Heart right ventricle (tissue), 16 donors: ENCODE results near the gene CYB561D2. TPM values are rescaled to one million over a fixed set of nuclear protein-coding genes. Genes with fewer than 3 reads are reported as not detected.

ENCODE experiments used
- ATAC-seq, 8 donors: fragments of 200-7000 bp; cut with Tn5 transposase; one replicate each; pipeline ENCODE4 v1.9.1; 2020; ENCODE audit warnings: mild to moderate bottlenecking in 8 of 8, moderate library complexity in 8 of 8, moderate number of reproducible peaks in 1 of 8
- DNase-seq, 2 donors: peaks; one replicate each; pipeline ENCODE4 v3.0.0-alpha.2; 2020
- H3K27ac ChIP-seq, 10 donors: fragments of 200-600 bp; sonication (generic) in 2 of 10; one replicate each; pipeline versions ENCODE4 v1.5.0 to v1.8.0; 2020 to 2022; ENCODE audit warnings: mild to moderate bottlenecking in 3 of 10
- H3K27me3 ChIP-seq, 7 donors: fragments of 200-600 bp; one replicate each; pipeline ENCODE4 v1.8.0; 2021 to 2022; ENCODE audit warnings: mild to moderate bottlenecking in 2 of 7
- H3K36me3 ChIP-seq, 9 donors: fragments of 200-600 bp; sonication (generic) in 1 of 9; one replicate each; pipeline versions ENCODE4 v1.5.0 to v1.8.0; 2020 to 2022; ENCODE audit warnings: mild to moderate bottlenecking in 2 of 9
- H3K4me1 ChIP-seq, 9 donors: fragments of 200-600 bp; sonication (generic) in 1 of 9; one replicate each; pipeline versions ENCODE4 v1.5.0 to v1.8.0; 2020 to 2022; ENCODE audit warnings: mild to moderate bottlenecking in 4 of 9
- H3K4me3 ChIP-seq, 10 donors: fragments of 200-600 bp; sonication (generic) in 2 of 10; one replicate each; pipeline versions ENCODE4 v1.5.0 to v1.8.0; 2020 to 2022; ENCODE audit warnings: mild to moderate bottlenecking in 7 of 10, moderate library complexity in 2 of 10
- H3K9me3 ChIP-seq, 11 donors: fragments of 200-600 bp in 10 of 11; sonication (generic) in 2 of 11; one replicate each; pipeline versions ENCODE4 v1.5.0 to v1.8.0; 2013 to 2022; ENCODE audit warnings: mild to moderate bottlenecking in 2 of 11, control low read depth in 1 of 11, moderate library complexity in 1 of 11
- WGBS, 2 donors: extraction: QIAGEN DNeasy Blood & Tissue Kit; methylation state at CpG; one replicate each; pipeline ENCODE4 v1.1.7; 2013; ENCODE audit warnings: inconsistent platforms in 1 of 2; 5-methylcytosine and 5-hydroxymethylcytosine counted together
- intact Hi-C, 10 donors: fragments of 100-400 bp; cut with DNase I; formaldehyde crosslinking; loops; one replicate each; pipeline versions ENCODE4 v1.11.1 to v1.14.2; 2022
- polyA plus RNA-seq, 2 donors: library from polyadenylated mRNA; stranded (reverse); fragments of 200-250 nt; gene quantifications; one replicate each; pipeline ENCODE4 v1.2.3, GENCODE V29; 2013
- total RNA-seq, 10 donors: library from RNA; stranded (reverse); fragmentation: NEBNext Ultra II Directional in 3 of 10; extraction: Animal tissue kit (Norgen Biotek cat#: 25700) in 3 of 10; gene quantifications; one replicate each; pipeline versions ENCODE4 v1.2.1 to v1.2.4, GENCODE V29; 2021 to 2023
- TF ChIP-seq, protein P1 (sequence below), 9 donors: fragments of 200-600 bp; sonication (generic) in 2 of 9; IDR thresholded peaks; one replicate each; pipeline versions ENCODE4 v1.5.0 to v1.8.0; 2021 to 2022; ENCODE audit warnings: antibody characterized with exemption in 9 of 9, mild to moderate bottlenecking in 5 of 9, moderate library complexity in 1 of 9
- donor health status: Arrhythmogenic right ventricular cardiomyopathy.
- donor health status: ischemic (EF 13 %, LVEDD 7.1; RV severe dilation, severe dysfunction).
- donor health status: healthy with polysubstance abuse.
- donor health status: DM: no; HTN: yes; CAD: no.
- donor health status: DM: no; HTN: no; CAD: no.
- donor health status: ischemic (EF 25% LVEDD 6.9; RV normal size, moderate dysfunction).
- donor health status: ischemic (EF 25% LVEDD 5.7; RV mildly dilated, moderate dysfunction).
- donor health status: healthy.
- donor health status: DM: yes; HTN: yes; CAD: no.
- donor health status: Ischemic cardiomyopathy.
- donor health status: ischemic (EF 35%, LVEDD 5.7; RV mildly dilated, moderate dysfunction).
- donor health status: nonischemic (EF 11% LVEDD 7.7; RV severe dilation, severe dysfunction).
- donor health status: DM: yes; HTN: yes; CAD: no.
- donor health status: PGD.
- donor health status: ischemic (EF 29% LVEDD 5.4; RV normal size, mild dysfunction).
- donor health status: nonischemic (EF 23%, LVEDD 6.1; RV moderate dilation, normal function).

The CYB561D2 gene
- total and polyA plus RNA-seq, 12 donors: 3.9 to 21.8 (median 5.8) TPM

GRCh38 chr3:50342813-50343633, 7.6 kb upstream of the CYB561D2 start:
- Histone ChIP-seq H3K27ac (peak overlapping the region in 1 of 10 donors; percentile 40), H3K4me1 (peaks cover 16 to 65% (median 44%) of the 10 kb centered on the region in 9 donors), H3K4me3 (no peak overlapping the region), H3K9me3 (no peaks in the 10 kb centered on the region), H3K36me3 (peaks cover 0 to 7% (median 0%) of the 10 kb centered on the region in 9 donors), H3K27me3 (no peaks in the 10 kb centered on the region)
- WGBS, 2 donors: 84 to 86% methylated on average over 13 of the region's 13 CpGs
- no peak for ATAC-seq
- DNase-seq: no peak
- intact Hi-C loops: loop anchor here in 1 of 10 donors (10.0 kb wide), 1 partner anchor 1092 kb away; no protein-coding TSS in a partner anchor
- TF ChIP-seq, protein P1, sequence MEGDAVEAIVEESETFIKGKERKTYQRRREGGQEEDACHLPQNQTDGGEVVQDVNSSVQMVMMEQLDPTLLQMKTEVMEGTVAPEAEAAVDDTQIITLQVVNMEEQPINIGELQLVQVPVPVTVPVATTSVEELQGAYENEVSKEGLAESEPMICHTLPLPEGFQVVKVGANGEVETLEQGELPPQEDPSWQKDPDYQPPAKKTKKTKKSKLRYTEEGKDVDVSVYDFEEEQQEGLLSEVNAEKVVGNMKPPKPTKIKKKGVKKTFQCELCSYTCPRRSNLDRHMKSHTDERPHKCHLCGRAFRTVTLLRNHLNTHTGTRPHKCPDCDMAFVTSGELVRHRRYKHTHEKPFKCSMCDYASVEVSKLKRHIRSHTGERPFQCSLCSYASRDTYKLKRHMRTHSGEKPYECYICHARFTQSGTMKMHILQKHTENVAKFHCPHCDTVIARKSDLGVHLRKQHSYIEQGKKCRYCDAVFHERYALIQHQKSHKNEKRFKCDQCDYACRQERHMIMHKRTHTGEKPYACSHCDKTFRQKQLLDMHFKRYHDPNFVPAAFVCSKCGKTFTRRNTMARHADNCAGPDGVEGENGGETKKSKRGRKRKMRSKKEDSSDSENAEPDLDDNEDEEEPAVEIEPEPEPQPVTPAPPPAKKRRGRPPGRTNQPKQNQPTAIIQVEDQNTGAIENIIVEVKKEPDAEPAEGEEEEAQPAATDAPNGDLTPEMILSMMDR (IDR thresholded peaks at IDR 0.05): no peak

DNA sequence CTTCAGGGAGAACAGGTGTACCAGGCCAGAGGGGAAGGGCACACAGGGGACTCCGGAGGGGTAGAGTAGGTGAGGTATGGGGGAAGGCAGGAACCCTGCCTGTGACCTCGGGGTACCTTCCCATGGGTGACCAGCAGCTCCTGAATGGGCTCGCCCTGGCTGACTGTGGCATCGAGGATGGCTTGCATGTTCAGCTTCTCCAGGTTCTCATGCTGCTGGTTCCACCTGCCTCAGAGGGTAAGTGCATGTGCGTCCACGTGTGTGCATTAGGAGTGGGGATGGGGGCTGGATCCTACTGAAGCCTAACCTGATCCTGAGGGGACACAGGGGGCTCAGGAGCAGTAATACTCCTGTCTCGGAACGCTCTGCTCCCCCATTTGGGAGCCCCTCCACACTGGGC, 5.7 kb upstream of the CYB561D2 start:
- H3K4me3 ChIP-seq: peak overlapping the region in 9 of 10 donors; percentile 21 to 51 (median 39)
- TF ChIP-seq, protein P1 (IDR thresholded peaks at IDR 0.05): no peak
- ATAC-seq: no peak
- H3K27ac ChIP-seq: peak overlapping the region in 1 of 10 donors; percentile 24
- intact Hi-C loops: loop anchor here in 7 of 10 donors (5.0 to 10.0 kb wide), 4 partner anchors 197 to 1090 kb away; partner anchors contain the start of gene CISH (in 1 of the 7)
- 76 to 77% methylated on average over 8 of the region's 8 CpGs for WGBS, 2 donors
- no peaks in the 10 kb centered on the region for H3K9me3 ChIP-seq
- no peaks in the 10 kb centered on the region for H3K27me3 ChIP-seq
- peaks cover 0 to 21% (median 0%) of the 10 kb centered on the region in 9 donors for H3K36me3 ChIP-seq
- H3K4me1 ChIP-seq: peaks cover 16 to 55% (median 36%) of the 10 kb centered on the region in 9 donors
- no peak for DNase-seq

GRCh38 chr3:50345586-50346234, 5.0 kb upstream of the CYB561D2 start, which contains the start of gene ZMYND10:
Gene ZMYND10, minus strand, starts transcription at chr3:50345732. Its CDS starts 153 bp downstream, at chr3:50345579.
- peak; percentile 65 to 83 for DNase-seq
- Histone ChIP-seq H3K9me3 (no peaks in the 10 kb centered on the region), H3K27ac (peak within 1 kb of the TSS in 3 of 10 donors; percentile 0 to 25 (median 24)), H3K36me3 (peaks cover 0 to 21% (median 0%) of the 10 kb centered on the region in 9 donors), H3K4me1 (peaks cover 16 to 54% (median 37%) of the 10 kb centered on the region in 9 donors), H3K4me3 (peak within 1 kb of the TSS; percentile 15 to 51 (median 38)), H3K27me3 (no peaks in the 10 kb centered on the region)
- intact Hi-C loops: loop anchor here in 8 of 10 donors (2.0 to 10.0 kb wide), 5 partner anchors 197 to 1089 kb away; partner anchors contain the start of gene CISH (in 1 of the 8)
- WGBS, 2 donors: 7 to 8% methylated on average over 45 of the region's 45 CpGs
- TF ChIP-seq, protein P1 (IDR thresholded peaks at IDR 0.05): no peak
- ATAC-seq: peak; percentile 17 to 50 (median 34)
